Central memory CD4-positive, alpha-beta T cell (primary cell): Measurements from ENCODE around the gene FBXO45.
"Not testable (repeated sequence)": the region's sequence is repeated elsewhere in the genome, so short reads cannot be mapped to it uniquely, and the experiment has no call there.

Experiments
- DNase-seq: peaks from one replicate; pipeline ENCODE4 v3.0.0; 2022

The FBXO45 gene

GRCh38 chr3:196558476-196558875 is 10.0 kb upstream of the FBXO45 start:
- no peak for DNase-seq

- DNase-seq: no peak
These were observed 8.6 kb upstream of the FBXO45 start for GRCh38 chr3:196559826-196560225.

DNA sequence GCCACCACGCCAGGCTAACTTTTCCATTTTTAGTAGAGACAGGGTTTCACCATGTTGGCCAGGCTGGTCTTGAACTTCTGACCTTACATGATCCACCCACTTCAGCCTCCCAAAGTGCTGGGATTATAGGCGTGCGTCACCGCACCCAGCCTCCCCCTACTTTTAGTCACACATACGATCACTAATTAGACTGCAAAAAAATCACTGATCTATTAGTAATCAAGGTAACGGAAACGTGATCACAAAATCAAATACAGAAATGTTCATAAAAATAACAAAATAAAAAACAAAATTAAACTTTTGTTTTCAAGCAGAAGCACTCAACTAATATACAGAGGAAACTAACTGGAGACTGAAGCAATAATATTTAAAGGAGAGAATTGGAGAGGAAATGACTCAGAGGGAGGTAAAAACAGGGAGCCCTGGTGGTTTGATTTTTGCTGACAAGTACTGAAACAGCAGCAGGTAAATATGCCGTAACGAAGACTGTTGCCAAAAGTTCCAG is 4.7 kb upstream of the FBXO45 start:
- peak; percentile 60 for DNase-seq

DNA sequence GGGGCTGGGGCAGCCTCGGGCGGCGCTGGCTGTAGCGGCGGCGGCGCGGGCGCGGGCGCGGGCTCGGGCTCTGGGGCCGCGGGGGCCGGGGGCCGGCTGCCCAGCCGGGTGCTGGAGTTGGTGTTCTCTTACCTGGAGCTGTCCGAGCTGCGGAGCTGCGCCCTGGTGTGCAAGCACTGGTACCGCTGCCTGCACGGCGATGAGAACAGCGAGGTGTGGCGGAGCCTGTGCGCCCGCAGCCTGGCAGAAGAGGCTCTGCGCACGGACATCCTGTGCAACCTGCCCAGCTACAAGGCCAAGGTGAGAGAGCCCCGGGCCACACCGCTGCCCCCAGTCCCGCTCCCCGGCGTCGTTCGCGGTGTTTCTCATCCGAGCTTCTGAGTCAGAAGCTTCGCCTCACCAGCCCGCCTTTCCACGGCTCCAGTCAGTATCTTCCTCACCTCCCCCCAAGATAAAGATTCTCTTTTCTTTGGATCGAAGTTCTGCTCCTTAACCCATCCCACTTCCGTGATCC is 600 bp downstream of the FBXO45 start:
- no peak for DNase-seq

GRCh38 chr3:196570332-196570731 is 1.9 kb downstream of the FBXO45 start:
- DNase-seq: not testable (repeated sequence)

- DNase-seq: no peak
These were observed 3.9 kb downstream of the FBXO45 start for GRCh38 chr3:196572389-196572788.

DNA sequence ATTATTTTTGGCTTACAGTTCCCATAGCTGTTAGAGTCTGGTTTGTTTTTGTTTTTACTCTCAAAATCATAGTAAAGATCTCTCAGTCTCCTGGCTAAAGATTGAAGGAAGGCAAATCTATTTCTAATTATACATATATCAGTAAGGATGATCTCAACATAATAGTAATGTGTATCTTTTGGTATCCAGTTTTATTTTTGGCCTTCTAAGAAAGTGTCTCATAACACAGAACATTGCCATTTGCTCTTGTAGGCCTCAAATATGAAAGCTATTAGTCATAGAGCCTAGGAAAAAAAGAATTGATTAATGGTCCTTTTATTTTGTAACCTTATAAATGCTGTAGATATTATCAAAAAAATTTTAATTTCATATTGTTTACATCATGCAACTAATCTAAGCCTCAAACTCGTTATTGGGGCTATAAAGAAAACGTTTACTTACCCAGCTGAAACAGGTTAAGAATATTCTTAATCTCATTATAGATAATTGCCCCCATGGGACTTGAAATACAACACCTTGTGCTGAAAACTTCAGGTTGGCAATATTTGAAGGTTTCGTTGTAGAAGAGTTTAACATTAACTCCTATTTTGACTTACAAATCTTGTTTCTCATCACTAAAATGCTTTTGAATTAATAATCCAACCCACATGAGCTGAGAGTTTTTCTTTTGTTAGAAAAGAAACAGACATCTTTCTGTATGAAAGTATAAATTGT is 16.7 kb downstream of the FBXO45 start:
- DNase-seq: no peak

- DNase-seq: no peak
These were observed 21.8 kb downstream of the FBXO45 start for GRCh38 chr3:196590279-196590678.

DNA sequence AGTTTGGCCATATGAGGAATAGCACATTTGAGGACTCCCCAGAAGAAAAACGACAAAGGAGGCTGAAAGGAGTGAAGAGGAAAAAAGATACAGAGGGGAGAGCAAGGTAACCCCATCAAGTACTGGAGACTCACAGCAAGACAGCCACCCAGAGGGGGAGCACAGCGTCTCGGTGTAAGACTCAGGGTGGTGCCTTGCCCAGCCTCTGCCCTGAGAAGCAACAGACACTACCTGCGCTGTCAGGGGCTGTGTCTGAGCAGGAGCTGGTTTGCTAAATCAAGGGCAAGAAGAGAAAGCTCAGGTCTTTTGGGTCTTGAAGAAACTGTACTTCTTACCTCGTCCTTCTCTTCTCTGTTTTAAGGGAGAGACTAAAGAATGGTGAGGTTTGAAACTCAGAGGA is 27.9 kb downstream of the FBXO45 start:
- no peak for DNase-seq

GRCh38 chr3:196597971-196598733 is 29.7 kb downstream of the FBXO45 start:
- not testable (repeated sequence) for DNase-seq

GRCh38 chr3:196599734-196600128 is 31.3 kb downstream of the FBXO45 start:
- no peak for DNase-seq

- no peak for DNase-seq
These were observed 31.9 kb downstream of the FBXO45 start for GRCh38 chr3:196600359-196600758.

GRCh38 chr3:196602673-196603072 is 34.2 kb downstream of the FBXO45 start:
- DNase-seq: no peak

DNA sequence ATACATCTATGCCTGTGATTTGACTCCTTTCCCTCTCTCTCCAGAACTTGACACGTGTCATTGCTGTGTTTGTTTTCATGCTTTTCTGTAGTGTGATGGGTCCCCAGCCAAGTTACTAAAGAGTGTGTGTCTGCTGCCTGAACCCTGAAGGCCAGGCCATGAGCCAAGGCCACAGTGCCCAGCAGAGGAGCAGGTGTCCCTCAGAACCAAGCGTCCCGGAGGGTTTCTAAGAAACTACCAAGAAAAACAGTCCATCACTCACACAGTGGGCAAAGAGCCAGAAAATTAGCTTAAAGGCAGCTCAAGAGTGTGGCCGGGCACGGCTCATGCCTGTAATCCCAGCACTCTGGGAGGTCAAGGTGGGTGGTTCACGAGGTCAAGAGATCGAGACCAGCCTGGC is 35.2 kb downstream of the FBXO45 start:
- DNase-seq: no peak

- peak; percentile 68 for DNase-seq
These were observed 36.1 kb downstream of the FBXO45 start for GRCh38 chr3:196604548-196604947.

DNA sequence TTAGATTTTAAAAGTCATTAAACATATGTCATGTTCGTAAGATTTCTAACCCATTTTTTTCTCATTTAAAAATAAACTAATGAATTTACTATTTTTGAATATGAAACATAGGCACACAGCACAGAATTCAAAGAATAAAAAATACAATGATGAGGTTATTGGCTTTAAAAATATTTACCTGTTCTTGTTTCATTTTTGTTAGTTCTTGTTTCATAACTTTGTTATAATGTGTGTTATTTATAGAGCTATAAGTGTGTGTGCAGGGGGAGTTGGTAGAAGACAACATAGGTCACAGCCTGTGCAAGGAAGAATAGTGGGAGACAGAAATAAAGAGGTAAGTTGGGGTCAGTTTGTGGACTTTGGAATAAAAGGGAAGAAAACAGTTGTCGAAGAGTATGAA is 40.2 kb downstream of the FBXO45 start:
- DNase-seq: no peak

DNA sequence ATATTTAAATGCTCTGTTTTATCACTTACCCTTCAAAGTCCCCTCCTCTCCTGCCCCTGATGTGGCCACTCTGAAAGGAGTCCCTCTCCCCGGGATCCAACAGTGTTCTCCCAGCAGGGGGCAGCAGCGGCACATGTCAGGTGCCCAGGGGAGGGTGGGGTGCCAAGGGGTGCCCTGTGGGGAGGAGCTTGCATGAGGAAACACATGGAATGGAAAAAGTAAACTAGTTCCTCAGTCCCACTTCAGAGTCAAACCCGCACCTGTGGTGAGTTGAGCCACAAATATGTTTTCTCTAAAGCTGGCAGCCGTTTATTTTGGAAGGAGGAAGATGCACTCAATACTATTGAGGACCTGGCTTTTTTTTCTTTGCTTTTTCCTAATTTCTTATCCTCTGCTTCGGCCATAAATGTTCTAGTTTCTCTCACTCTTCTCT is 40.9 kb downstream of the FBXO45 start:
- DNase-seq: peak; percentile 82

GRCh38 chr3:196609805-196610515 is 41.5 kb downstream of the FBXO45 start:
- DNase-seq: peak; percentile 19

DNA sequence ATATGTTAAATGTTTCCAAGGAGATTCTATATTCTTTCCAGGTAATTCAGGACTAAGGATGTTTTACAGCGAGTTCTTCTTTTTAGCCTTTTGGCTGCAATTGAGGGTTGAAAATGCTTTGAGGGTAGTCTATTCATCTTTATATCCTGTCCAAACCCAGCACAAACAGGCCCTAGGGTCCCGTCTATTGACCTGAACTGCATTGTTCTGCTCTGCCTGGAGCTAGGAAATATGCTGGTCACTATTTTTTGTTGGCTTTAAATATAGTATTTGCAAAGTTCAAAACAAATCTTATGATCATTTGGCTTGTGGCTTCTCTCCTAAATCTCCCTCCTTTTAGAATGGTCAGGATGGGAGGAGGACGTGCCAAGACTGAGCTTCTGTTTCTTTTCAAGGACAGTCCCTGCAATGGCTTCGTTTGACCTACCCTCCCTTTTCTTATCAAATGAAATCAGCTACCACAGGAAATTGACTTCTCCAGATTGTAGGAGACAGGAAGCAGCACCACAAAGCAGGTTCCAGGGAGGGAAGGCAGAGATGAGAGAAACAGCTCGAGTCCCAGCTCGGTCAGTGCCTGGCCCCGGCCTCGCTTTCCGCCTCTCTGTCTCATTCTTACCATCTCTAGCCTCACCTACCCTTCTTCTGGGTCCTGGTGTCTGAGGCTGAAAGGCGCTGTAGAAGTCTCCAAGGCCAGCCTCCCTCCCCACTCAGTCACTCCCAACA is 43.5 kb downstream of the FBXO45 start:
- no peak for DNase-seq

DNA sequence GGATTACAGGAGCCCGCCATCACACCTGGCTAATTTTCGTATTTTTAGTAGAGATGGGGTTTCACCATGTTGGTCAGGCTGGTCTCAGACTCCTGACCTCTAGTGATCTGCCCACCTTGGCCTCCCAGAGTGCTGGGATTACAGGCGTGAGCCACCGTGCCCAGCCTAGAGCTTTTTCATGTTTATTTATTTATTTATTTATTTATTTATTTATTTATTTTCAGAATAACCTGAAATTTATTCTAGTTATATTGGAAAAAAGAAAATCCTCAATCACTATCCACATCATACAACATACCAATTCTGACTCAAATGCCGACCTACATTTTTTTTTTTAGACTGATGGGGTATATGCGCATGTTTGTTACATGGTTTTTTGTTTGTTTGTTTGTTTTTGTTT is 46.8 kb downstream of the FBXO45 start:
- not testable (repeated sequence) for DNase-seq

DNA sequence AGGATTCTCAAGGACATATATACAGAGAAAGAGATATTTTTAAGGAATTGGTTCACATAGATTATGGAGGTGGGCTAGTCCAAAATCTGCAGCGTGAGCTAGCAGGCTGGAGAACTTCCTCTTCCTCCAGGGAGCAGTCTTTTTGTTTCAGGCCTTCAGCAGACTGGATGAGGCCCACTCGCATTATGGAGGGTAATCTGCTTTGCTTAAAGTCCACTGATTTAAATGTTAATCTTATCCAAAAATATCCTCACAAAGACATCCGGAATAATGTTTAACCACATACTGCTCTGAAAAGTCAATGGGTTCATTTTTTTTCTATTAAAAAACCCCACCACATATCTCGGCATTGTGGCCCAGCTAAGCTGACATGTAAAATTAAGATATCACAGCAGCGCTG is 48.8 kb downstream of the FBXO45 start:
- no peak for DNase-seq

GRCh38 chr3:196619223-196619622 is 50.8 kb downstream of the FBXO45 start:
- no peak for DNase-seq

- DNase-seq: not testable (repeated sequence)
These were observed 51.2 kb downstream of the FBXO45 start for GRCh38 chr3:196619627-196620026.
